Kidney epithelial cell (primary cell): Measurements from ENCODE around the gene S100A10. TPM values are rescaled to one million over a fixed set of nuclear protein-coding genes. Genes with fewer than 3 reads are reported as not detected.

Source experiments
- DNase-seq: peaks from one replicate; pipeline ENCODE4 v3.0.0-alpha.2; 2010; ENCODE audit warnings: low read depth
- H3K27me3 ChIP-seq: 2 replicates; pipeline ENCODE4 v1.6.0; 2011; ENCODE audit warnings: low read length; ENCODE audit not compliant: control insufficient read depth, insufficient read depth
- H3K36me3 ChIP-seq: 2 replicates; pipeline ENCODE4 v1.5.1; 2011; ENCODE audit warnings: low read length; ENCODE audit not compliant: control insufficient read depth, insufficient read depth
- H3K4me3 ChIP-seq: 2 replicates; pipeline ENCODE4 v1.5.1; 2011; ENCODE audit warnings: low read depth, mild to moderate bottlenecking, control low read depth, low read length
- total RNA-seq: library from RNA; depleted of rRNA; stranded (reverse); fragments of >200 nt; gene quantifications from 2 replicates; pipeline ENCODE4 v1.2.3, GENCODE V29; 2015
- TF ChIP-seq, protein P1 (sequence below): IDR thresholded peaks from 2 replicates; pipeline ENCODE4 v1.5.1; 2011; ENCODE audit warnings: mild to moderate bottlenecking, moderate library complexity, low read length, control low read depth, inconsistent platforms; ENCODE audit not compliant: insufficient read depth, poor library complexity, severe bottlenecking

S100A10 gene
- total RNA-seq, 1 donor from 2014 or later = 230 TPM

DNA sequence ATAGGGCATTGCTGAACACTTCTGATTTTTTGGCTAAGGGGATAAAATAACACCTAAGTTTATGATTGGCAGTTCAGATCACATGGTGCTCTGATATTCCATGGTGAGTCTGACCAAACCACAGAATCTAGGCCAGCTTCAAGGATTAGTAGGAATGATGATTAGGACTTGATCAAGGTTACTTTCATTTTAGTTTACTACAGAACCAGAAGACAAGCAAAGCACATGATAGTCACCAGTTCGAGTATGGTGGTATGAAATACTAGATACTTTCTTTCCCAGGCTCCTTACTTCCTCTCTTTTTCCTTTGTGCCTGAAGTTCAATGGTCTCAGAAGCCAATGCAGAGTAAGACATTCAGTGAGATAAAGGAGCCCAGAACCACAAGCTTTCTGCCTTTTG is 26.6 kb downstream of the S100A10 start:
- DNase-seq = no peak
- TF ChIP-seq, protein P1, sequence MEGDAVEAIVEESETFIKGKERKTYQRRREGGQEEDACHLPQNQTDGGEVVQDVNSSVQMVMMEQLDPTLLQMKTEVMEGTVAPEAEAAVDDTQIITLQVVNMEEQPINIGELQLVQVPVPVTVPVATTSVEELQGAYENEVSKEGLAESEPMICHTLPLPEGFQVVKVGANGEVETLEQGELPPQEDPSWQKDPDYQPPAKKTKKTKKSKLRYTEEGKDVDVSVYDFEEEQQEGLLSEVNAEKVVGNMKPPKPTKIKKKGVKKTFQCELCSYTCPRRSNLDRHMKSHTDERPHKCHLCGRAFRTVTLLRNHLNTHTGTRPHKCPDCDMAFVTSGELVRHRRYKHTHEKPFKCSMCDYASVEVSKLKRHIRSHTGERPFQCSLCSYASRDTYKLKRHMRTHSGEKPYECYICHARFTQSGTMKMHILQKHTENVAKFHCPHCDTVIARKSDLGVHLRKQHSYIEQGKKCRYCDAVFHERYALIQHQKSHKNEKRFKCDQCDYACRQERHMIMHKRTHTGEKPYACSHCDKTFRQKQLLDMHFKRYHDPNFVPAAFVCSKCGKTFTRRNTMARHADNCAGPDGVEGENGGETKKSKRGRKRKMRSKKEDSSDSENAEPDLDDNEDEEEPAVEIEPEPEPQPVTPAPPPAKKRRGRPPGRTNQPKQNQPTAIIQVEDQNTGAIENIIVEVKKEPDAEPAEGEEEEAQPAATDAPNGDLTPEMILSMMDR = no peak
- no peaks in the 10 kb centered on the region for H3K36me3 ChIP-seq
- H3K27me3 ChIP-seq = no peaks in the 10 kb centered on the region
- H3K4me3 ChIP-seq = no peak overlapping the region

DNA sequence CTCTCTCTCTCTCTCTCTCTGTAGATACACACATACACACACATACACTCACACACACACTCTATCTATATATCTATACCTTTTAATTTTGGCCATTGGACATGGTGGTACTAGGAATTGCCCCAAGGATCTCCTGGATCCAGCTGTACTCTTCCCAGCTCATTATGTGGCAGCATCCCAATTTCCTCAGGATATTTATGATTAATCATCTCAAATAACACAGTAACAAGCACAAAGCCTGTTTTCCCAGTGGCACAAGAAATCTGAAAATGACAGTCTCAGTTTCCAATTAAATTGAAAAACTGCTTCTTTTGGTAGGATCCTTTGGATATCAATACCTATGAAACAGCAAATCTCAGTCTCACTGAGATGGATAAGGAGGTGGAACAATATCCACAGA is 27.6 kb downstream of the S100A10 start:
- Histone ChIP-seq H3K4me3 (no peak overlapping the region), H3K27me3 (no peaks in the 10 kb centered on the region), H3K36me3 (no peaks in the 10 kb centered on the region)
- TF ChIP-seq, protein P1 = no peak
- DNase-seq = no peak

DNA sequence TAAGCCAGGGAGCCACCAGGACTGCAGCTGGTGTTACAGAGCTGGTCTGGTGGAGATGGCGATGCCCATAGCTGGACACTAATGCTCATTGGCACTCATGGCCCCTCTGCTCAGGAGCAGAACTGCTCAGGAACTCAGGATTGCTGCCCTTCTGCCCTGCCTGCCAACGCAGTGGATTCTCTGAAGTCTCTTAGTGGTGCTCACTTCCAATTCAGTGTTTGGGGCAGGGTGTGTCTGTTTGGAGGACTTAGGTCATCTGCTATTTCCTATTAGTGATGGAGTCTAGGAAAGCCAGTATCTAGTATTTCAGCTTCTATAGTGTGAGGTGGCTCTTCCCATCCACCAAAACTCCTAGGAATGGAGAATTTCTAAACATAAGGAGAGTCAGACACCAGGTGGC is 29.1 kb downstream of the S100A10 start:
- Histone ChIP-seq H3K36me3 (no peaks in the 10 kb centered on the region), H3K4me3 (no peak overlapping the region), H3K27me3 (no peaks in the 10 kb centered on the region)
- TF ChIP-seq, protein P1 = no peak
- DNase-seq = no peak

DNA sequence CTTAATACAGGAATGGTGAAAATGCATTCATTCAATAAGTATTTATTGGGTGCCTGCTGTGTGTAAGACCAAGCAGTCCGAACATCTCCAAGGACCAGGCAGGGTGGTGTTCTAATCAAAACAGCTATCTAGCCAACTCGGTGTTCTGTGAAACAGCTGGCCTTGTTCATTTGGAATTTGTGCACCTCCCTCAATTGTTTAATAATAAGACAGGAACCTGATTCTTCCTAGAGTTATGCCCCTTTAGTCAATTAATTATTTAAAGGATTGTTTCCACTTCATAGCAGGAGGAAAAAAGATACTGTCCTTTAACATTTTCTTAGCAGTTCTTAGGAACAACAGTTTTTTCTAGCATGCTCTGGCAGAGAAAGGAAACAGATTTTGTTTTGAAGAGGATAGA is 30.4 kb downstream of the S100A10 start:
- no peaks in the 10 kb centered on the region for H3K27me3 ChIP-seq
- no peak overlapping the region for H3K4me3 ChIP-seq
- H3K36me3 ChIP-seq = no peaks in the 10 kb centered on the region
- TF ChIP-seq, protein P1 = no peak
- no peak for DNase-seq

DNA sequence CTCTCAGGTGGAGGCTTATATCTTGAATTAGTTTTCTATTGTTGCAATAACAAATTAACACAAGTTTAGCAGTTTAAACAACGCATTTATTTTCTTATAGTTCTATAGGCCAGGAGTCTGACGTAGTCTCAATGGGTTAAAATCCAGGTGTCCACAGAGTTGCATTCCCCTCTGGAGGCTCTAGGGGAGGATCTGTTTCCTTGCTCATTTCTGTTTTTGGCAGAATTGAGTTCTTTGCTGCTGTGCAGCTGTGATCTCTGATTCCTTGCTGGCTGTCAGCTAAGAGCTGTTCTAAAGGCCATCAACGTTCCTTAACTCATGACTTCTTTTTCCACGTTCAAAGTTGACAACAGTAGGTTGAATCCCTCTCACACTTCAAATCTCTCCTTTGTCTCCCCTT is 31.8 kb downstream of the S100A10 start:
- Histone ChIP-seq H3K27me3 (no peaks in the 10 kb centered on the region), H3K36me3 (no peaks in the 10 kb centered on the region), H3K4me3 (no peak overlapping the region)
- TF ChIP-seq, protein P1 = no peak
- DNase-seq = no peak

DNA sequence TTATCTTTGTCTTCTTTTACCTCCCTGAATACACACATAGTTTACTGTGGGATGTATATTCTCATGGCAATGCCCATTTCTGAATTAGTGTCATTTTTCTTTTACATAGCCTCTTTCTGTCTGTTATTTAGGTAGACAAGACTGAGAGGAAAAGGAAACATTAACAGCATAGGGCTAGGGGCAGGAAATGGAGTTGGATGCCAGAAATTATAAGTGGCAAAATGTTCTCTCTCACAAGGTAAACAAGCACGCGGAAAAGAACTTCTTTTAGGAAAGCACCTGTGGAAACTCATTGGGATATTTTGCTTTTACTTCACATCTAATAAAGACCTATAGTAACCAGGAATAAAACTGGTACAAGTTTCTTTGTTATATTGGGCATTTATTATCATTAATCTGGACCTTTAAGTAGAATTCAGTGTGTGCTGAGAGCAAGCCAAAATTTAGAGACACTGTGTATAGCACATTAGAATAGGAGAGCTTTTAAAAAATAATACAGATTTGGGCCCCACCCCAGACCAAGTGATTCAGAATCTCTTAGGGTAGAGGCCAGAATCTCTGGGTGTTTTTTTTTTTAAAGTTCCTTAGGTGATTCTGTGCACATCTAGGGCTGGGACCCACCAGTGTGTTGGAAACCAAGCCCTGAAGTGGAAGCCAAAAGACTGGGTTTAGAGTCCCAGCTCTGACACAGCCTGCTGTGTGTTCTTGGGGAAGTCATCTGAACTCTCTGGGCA is 32.7 kb downstream of the S100A10 start:
- DNase-seq = no peak
- Histone ChIP-seq H3K27me3 (no peaks in the 10 kb centered on the region), H3K4me3 (no peak overlapping the region), H3K36me3 (no peaks in the 10 kb centered on the region)
- TF ChIP-seq, protein P1 = no peak
